Ovary (tissue), 9 donors: ENCODE data around the gene FAM9C. TPM values are rescaled to one million over a fixed set of nuclear protein-coding genes. Genes with fewer than 3 reads are reported as not detected.

Source experiments
- DNase-seq, 5 donors: peaks; one replicate each; pipeline ENCODE4 v3.0.0-alpha.2; 2019 to 2020
- H3K27ac ChIP-seq, 2 donors: fragments of 200-600 bp; one replicate each; pipeline versions ENCODE4 v1.5.1 to v1.8.0; 2019 to 2022
- H3K27me3 ChIP-seq: fragments of 200-600 bp; one replicate; pipeline ENCODE4 v1.8.0; 2022
- H3K36me3 ChIP-seq: fragments of 200-600 bp; sonication (generic); one replicate; pipeline ENCODE4 v1.5.1; 2019
- H3K4me1 ChIP-seq: one replicate; pipeline ENCODE4 v1.8.1; 2013; ENCODE audit warnings: mild to moderate bottlenecking, moderate library complexity; ENCODE audit not compliant: insufficient read depth
- H3K4me3 ChIP-seq: fragments of 200-600 bp; sonication (generic); one replicate; pipeline ENCODE4 v1.5.1; 2017
- H3K9me3 ChIP-seq, 2 donors: fragments of 200-600 bp in 1 of 2; sonication (generic) in 1 of 2; one replicate each; pipeline versions ENCODE4 v1.5.1 to v1.8.1; 2013 to 2019; ENCODE audit warnings: mild to moderate bottlenecking in 1 of 2, moderate library complexity in 1 of 2
- EP300 ChIP-seq: sonication (generic); formaldehyde crosslinking; IDR thresholded peaks from one replicate; pipeline ENCODE4 v1.6.1; 2017; ENCODE audit warnings: antibody characterized with exemption
- POLR2A ChIP-seq: fragments of 450-650 bp; IDR thresholded peaks from one replicate; pipeline ENCODE4 v1.6.1; 2017; ENCODE audit warnings: antibody characterized with exemption, mild to moderate bottlenecking, moderate library complexity
- WGBS, 3 donors: extraction: QIAGEN DNeasy Blood & Tissue Kit in 1 of 3; methylation state at CpG; one replicate each; pipeline versions ENCODE4 v1.1.5 to v1.1.7; 2013 to 2017; 5-methylcytosine and 5-hydroxymethylcytosine counted together
- intact Hi-C, 4 donors: fragments of 100-400 bp; cut with DNase I; formaldehyde crosslinking; loops; one replicate each; pipeline versions ENCODE4 v1.11.0 to v1.15.1; 2022 to 2023
- polyA plus RNA-seq, 2 donors: library from polyadenylated mRNA; stranded (reverse); fragments of 200-250 nt in 1 of 2; fragments of 350-450 nt in 1 of 2; fragmentation: Illumina TruSeq in 1 of 2; extraction: RNeasy Lipid Tissue Mini Kit (QIAGEN cat#74804) in 1 of 2; gene quantifications; one replicate each; pipeline ENCODE4 v1.2.3, GENCODE V29; 2013 to 2014
- total RNA-seq, 7 donors: library from RNA; depleted of rRNA in 2 of 7; stranded (reverse); fragments of >200 nt in 2 of 7; fragmentation: NEBNext Ultra II Directional in 3 of 7; extraction: Animal tissue kit (Norgen Biotek cat#: 25700) in 3 of 7; gene quantifications; one replicate each; pipeline versions ENCODE4 v1.1.0 to v1.2.4, GENCODE V29; 2016 to 2023
- TF ChIP-seq, protein P1 (sequence below), 3 donors: fragments of 450-650 bp in 2 of 3; fragments of 200-600 bp in 1 of 3; IDR thresholded peaks; one replicate each; pipeline versions ENCODE4 v1.5.1 to v1.8.0; 2016 to 2022; ENCODE audit warnings: antibody characterized with exemption in 3 of 3, mild to moderate bottlenecking in 1 of 3
- donor health status: DM: no; HTN: no; CAD: no; lungs with moderate emphysema.
- donor health status: DM: no; HTN: no; CAD: no.
- donor health status: Bipolar disorder and iron deficiency.
- donor health status: DM: yes; HTN: yes; CAD: no.
- donor health status: DM: no; HTN: no; CAD: no.
- donor health status: DM: yes; HTN: yes; CAD: no.

Gene FAM9C
- total and polyA plus RNA-seq, 9 donors: 0.10 to 1.6 (median 0.87) TPM; not detected in 4

DNA sequence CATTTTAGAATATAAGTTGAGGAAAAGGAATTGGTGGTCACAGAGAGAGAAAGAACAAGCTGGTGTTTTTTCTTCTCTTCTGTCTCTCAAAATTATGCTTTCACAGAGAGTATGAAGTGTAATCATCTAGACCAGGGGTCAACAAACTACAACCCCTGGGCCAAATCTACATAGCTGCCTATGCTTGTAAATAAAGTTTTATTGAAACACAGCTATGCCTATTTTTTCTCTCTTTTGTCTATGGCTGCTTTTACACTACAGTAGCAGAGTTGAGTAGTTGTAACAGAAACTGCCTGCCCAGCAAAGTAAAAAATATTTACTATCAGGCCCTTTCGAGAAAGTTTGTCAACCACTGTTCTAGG, 6.7 kb upstream of the FAM9C start:
- Histone ChIP-seq H3K36me3 (no peaks in the 10 kb centered on the region), H3K4me3 (no peak overlapping the region), H3K27ac (no peak overlapping the region), H3K27me3 (no peaks in the 10 kb centered on the region), H3K4me1 (no peaks in the 10 kb centered on the region), H3K9me3 (no peaks in the 10 kb centered on the region)
- 77 to 81% (median 80%) methylated on average over 1 of the region's 1 CpG for WGBS, 3 donors
- no peak for DNase-seq
- intact Hi-C loops: no loop called here
- TF ChIP-seq EP300 (no peak), POLR2A (no peak)
- TF ChIP-seq, protein P1, sequence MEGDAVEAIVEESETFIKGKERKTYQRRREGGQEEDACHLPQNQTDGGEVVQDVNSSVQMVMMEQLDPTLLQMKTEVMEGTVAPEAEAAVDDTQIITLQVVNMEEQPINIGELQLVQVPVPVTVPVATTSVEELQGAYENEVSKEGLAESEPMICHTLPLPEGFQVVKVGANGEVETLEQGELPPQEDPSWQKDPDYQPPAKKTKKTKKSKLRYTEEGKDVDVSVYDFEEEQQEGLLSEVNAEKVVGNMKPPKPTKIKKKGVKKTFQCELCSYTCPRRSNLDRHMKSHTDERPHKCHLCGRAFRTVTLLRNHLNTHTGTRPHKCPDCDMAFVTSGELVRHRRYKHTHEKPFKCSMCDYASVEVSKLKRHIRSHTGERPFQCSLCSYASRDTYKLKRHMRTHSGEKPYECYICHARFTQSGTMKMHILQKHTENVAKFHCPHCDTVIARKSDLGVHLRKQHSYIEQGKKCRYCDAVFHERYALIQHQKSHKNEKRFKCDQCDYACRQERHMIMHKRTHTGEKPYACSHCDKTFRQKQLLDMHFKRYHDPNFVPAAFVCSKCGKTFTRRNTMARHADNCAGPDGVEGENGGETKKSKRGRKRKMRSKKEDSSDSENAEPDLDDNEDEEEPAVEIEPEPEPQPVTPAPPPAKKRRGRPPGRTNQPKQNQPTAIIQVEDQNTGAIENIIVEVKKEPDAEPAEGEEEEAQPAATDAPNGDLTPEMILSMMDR (IDR thresholded peaks at IDR 0.05): no peak

DNA sequence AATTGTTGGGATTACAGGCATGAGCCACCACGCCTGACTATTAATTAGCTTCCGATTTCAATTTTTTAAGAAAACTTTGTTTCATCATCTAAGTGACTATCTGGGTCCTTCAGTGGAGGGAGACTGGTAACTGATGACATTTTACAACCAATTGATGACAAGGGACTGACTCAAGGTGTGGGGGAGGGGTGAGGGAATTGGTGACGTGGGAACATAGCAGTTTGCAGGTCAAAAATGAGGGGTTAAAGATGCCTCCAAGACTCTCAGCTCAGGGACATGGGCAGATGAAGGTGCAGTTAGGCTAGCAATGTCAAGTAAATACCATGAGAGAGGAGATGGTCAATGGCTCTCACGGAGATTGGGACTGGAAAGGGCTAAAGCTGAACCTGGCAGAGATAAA, 5.7 kb upstream of the FAM9C start:
- 77 to 84% (median 82%) methylated on average over 4 of the region's 4 CpGs for WGBS, 3 donors
- Histone ChIP-seq H3K27ac (no peak overlapping the region), H3K27me3 (no peaks in the 10 kb centered on the region), H3K4me3 (no peak overlapping the region), H3K36me3 (no peaks in the 10 kb centered on the region), H3K9me3 (no peaks in the 10 kb centered on the region), H3K4me1 (no peaks in the 10 kb centered on the region)
- DNase-seq: no peak
- TF ChIP-seq POLR2A (no peak), EP300 (no peak)
- TF ChIP-seq, protein P1 (IDR thresholded peaks at IDR 0.05): no peak
- intact Hi-C loops: no loop called here

DNA sequence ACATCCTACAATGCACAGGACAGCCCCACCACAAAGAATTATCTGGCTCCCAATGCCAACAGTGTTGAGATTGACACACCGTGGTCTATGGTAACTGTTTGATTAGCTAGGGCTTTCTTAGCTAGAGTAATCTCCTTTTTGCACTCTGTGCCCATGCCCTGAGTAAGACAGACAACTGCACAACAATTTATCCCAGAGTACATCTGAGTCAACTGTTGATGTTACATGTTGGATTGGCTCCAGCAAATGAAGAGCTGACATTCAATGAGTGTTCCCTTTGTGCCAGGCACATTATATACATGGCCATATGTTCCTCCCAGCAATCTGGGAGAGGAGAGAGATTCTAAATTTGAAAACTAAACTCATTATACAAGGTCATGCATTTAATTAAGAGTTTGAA, 3.9 kb upstream of the FAM9C start:
- 76 to 91% (median 84%) methylated on average over 1 of the region's 1 CpG for WGBS, 3 donors
- intact Hi-C loops: no loop called here

DNA sequence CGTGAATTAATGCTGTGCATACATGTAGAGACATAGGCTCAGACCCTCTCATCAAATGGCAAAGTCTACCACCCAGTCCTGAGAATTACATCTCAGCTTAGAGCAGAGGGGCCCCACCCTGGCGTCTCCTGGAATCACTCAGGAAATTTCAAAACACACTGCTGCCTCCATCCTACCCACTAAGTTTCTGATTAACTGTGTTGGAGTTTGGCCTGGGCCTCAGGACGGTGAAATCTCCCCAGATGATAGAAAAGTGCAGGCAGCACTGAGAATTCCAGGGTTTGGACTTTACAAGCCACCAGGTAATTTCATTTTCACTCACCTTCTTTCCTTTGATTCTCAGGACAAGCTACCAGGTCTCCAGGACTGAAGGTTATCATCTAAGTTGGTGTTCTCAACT, 3.3 kb upstream of the FAM9C start:
- Histone ChIP-seq H3K4me3 (no peak overlapping the region), H3K4me1 (no peaks in the 10 kb centered on the region), H3K27ac (no peak overlapping the region), H3K9me3 (no peaks in the 10 kb centered on the region), H3K27me3 (no peaks in the 10 kb centered on the region), H3K36me3 (no peaks in the 10 kb centered on the region)
- no peak for DNase-seq
- 74 to 79% (median 76%) methylated on average over 3 of the region's 3 CpGs for WGBS, 3 donors
- TF ChIP-seq POLR2A: no peak
- no peak for TF ChIP-seq EP300
- TF ChIP-seq, protein P1 (IDR thresholded peaks at IDR 0.05): no peak
- intact Hi-C loops: no loop called here

More for the DNA sequence above, 3.9 kb upstream of the FAM9C start:
- Histone ChIP-seq H3K27ac (no peak overlapping the region), H3K4me3 (no peak overlapping the region), H3K4me1 (no peaks in the 10 kb centered on the region), H3K27me3 (no peaks in the 10 kb centered on the region), H3K9me3 (no peaks in the 10 kb centered on the region), H3K36me3 (no peaks in the 10 kb centered on the region)
- DNase-seq: no peak
- TF ChIP-seq POLR2A (no peak), EP300 (no peak)
- TF ChIP-seq, protein P1 (IDR thresholded peaks at IDR 0.05): no peak
